Measurements from ENCODE around the gene EFNB1.

GRCh38 chrX:68846536-68846935 lies 17.7 kb downstream of the EFNB1 start:
- no peak for TF ChIP-seq CTCF (IDR thresholded peaks at IDR 0.05)
- no peak for TF ChIP-seq POLR2AphosphoS5 (IDR thresholded peaks at IDR 0.05)
